HK-2 (cell line): ENCODE data around the gene LRP11.
"Not testable (repeated sequence)": the region's sequence is repeated elsewhere in the genome, so short reads cannot be mapped to it uniquely, and the experiment has no call there.

Experiments used
- DNase-seq: peaks from one replicate; pipeline ENCODE4 v3.0.0-alpha.2; 2018; ENCODE audit not compliant: unreplicated experiment

Gene LRP11

DNA sequence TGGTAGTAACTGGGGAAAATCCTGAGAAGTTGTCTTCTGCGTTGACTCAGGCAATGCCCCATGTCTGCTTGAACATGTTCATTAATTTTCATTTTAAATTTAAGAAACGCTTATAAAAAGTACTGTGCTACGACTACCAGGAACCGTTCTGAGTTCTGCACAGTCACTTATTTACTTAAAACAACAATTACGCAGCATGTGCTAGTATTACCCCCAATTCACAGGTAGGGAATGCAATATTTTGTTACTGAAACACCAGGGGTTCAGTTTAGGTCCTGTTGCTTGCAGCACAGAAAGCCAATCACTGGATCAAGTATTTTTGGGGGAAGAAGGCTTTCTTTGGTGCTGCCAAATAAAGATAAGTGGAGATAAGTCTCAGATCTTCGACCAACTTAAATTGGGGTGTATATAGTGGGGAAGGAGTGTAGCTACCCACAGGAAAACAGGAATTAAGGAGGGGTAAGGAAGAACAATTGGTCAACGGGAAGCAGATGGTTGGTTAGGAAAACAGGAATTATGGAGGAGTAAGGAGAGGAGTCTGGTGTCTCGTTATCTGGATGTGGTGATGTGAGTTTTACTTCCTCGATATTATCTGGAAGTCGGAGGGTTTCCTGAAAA, 5.2 kb upstream of the LRP11 start:
- DNase-seq: no peak

DNA sequence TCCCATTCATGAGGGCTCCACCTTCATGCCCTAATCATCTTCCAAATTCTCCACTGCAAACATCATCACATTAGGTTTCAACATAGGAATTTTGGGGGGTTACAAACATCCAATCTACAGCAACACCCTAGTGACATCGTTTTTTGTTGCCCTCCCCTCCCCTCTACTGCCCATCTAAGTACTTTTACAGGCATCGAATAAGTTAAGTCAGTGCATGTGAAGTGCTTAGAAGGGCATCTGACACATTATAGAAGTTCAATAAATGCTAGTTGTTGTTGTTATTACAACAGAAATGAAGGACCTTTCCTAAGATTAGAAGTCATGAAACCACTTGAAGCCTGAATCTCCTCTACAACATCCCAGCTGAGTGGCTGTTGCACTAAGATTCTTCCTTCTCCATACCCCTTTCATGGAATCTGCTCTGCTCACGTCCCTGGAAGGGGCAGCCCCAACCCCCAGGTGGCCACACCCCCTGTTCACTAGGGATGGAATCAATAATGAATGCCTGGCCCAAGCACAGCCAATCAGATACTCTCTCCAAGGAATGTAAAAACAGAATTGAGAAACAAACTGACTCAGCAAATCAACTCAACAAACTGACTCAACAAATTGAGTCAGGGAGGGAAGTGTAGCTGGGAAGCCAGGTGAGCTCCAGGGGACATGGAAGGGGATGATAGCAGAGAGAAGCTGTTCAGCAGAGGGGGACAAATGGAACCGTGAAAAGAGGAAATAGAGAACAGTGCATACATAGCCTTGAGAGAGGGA, 3.9 kb upstream of the LRP11 start:
- no peak for DNase-seq

DNA sequence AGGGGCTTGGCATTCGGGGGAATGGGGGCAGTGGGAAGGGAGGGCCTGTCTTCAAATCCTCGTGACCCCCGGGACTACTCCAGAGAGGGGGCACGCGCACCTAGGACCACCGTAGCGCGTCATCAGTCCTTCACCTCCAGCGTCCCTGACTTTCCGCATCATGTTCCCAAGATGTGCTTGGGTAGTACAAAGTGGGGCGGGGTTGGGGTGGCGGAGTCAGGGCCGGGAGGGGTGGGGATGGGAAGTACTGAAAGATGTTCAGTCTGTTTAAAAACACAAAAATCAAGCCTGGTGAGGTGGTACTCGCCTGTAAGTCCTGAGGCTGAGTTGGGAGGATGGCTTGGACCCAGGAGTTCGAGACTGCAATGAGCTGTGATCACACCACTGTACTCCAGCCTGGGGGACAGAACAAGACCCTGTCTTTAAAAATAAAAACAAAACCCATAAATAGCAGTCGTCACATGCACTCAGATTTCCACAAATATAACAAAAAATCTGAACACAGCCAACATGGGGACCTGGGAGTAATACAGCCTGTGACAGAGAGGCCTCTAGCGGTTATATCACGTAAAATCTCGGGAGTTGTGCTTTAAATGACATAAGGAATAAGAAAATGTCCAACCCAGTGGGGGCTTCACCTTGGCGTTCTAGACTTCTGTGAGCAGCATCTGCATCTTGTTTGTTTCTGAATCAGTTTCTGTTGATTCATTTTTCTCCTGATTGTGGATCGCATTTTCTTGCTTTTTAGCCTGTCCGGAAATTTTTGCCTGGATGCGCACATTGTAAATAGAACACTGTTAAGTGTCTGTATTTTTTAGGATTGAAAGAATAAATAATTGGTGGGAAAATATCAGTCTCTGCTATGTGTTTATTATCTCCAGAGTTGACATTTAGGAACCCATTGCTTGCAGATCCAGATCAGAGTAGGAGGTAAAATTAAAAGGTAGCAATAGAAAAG, 698 bp upstream of the LRP11 start:
- no peak for DNase-seq

DNA sequence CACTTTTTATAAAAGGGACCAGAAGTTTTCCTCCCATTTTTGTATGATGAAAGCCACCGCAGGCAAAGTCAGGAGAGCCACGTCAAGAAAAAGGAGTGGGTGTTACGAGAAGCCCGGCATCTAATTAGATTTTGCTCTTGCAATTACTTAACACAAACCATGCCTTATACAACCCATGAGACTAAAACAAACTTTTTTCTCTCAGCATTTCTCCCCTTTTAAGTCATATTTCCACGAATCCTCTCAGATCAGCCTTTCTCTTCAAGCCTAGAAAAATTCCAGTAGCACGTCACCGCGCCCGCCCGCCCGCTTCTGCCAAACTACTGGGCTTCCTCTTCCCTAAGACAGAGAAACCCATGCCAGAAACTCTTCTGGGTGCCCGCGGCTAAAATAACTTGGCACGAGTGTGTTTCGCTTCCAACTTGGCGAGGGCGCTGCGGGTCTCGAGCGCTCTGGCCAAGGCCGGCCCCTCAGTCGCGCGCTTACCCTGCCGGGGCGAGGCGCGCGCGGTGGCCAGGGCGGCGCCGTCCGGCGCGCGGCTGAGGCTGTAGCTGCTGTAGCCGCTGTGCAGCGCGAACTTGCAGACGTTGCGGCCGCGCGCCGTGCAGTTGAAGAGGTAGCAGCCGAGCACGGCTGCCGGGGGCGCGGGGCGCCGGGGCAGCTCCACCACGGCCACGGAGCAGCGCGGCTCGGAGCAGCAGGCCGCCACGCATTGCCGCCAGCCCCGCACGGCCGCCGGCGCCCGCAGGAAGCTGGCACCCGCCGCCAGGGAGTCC, 1.0 kb downstream of the LRP11 start:
- DNase-seq: peak; percentile 72

- not testable (repeated sequence) for DNase-seq
These were observed 1.8 kb downstream of the LRP11 start for GRCh38 chr6:149862424-149862738.

- DNase-seq: no peak
These were observed 2.3 kb downstream of the LRP11 start for GRCh38 chr6:149861603-149862423.

DNA sequence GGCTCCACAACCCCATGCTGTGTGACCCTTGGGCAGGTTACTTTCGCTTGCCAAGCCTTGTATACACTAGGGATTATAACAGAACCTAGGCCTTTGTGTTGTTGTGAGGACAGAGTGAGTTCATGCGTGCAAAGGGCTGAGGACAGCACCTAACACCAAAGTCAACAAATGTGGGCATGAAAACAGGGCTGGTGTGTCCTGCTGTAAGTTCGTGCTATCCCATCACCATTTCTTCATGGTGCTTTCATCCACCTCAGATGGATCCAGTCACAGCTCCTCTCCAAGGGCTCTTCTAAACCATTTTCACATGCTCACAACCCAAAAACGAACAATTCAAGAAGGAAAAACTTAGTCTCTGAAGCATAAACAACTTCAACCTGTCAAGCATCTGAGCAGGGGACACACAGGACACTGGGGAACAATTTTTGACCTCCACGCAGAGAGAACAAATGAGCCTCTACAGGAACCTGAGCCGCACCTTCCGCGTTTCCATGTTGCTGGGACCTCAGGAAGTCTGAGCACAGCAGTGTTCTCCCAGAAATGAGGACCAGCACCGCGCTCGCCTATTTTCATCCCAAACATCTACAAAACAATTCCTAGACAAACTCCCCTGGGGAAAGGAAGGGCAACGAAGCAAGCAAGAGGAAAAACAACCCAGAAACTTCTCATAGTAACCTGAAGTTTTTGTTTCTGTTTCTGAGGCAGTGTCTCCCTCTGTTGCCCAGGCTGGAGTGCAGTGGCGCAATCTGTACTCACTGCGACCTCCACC, 3.1 kb downstream of the LRP11 start:
- DNase-seq: no peak

GRCh38 chr6:149860513-149860833, 3.7 kb downstream of the LRP11 start:
- DNase-seq: no peak

DNA sequence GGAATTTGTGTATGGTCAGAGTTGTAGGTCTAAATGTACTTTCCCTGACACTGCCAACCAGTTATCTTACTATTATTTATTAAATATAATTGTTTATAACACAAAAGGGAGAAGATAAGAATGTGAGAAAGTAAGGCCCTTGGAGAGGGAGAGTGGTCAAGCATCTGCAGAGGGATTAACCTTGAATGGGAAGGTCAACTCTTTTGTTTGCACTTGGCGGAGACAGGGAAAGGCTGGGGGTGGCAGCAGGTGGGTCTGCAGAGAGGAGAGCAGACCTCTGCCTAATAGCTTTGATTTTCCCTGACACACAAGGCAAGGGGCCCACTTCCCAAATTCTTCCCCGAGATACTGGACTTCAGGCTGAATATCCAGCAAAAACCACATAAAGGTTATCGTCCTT, 4.2 kb downstream of the LRP11 start:
- no peak for DNase-seq

DNA sequence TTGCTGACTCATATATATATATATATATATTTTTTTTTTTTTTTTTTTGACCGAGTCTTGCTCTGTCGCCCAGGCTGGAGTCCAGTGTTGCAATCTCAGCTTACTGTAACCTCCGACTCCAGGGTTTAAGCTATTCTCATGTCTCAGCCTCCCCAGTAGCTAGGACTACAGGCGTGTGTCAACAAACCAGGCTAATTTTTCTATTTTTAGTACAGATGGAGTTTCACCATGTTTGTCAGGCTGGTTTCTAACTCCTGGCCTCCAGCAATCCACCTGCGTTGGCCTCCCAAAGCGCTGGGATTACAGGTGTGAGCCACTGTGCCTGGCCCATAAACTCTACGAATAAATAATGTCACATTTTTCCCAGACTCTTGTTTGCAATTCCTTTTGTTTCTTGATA, 4.8 kb downstream of the LRP11 start:
- no peak for DNase-seq

DNA sequence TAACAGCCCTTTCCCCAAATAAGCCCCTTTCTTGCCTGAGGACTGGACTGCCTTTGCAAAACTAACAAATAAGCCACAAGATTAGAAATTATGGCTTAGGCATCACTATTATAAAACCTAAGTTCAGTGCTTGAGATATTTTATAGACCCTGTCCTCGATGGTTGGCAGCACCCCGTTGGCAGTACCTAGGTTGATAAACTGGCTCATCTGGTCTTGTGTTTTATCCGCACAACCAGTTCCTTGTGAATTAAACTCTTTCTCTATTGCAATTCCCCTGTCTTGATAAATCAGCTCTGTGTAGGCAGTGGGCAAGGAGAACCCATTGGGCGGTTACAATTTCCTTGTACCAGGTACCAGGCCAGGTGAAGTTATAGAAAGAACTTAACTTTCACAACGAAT, 6.6 kb downstream of the LRP11 start:
- no peak for DNase-seq

DNA sequence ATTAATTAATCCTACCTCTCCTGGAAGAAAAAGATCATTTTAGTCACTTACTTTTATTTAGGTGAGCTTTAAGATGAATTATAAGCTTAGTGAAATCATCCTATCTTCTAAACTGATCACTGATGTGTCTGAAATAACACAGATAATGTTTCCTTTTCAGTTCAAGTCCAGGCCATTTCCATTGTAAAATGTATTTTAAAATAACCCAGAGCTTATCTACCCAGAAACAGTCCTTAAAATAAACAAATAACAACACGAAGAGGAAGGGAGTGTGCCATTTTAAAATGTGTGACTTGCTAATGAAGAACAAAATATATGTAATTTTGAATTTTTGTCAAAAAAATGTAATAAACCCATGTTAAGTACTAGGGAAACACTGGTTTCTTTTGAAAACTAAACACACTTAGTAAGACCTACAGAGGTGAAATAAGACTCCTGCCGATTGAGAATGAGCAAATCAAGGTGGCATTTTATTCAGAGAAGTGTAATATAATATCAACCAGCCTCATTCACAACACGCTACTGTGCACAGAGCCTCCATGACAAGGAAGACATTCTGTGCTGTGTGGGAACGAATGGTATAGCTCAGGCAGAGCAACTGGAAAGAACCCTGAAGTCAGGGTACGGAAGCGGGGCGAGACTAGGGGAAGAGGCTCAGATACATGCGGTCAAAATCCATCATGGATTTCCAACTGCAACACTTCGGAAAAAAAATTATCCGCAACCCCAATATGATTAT, 7.7 kb downstream of the LRP11 start:
- no peak for DNase-seq

GRCh38 chr6:149855741-149856140, 8.4 kb downstream of the LRP11 start:
- no peak for DNase-seq

- DNase-seq: no peak
These were observed 9.0 kb downstream of the LRP11 start for GRCh38 chr6:149855040-149855654.

DNA sequence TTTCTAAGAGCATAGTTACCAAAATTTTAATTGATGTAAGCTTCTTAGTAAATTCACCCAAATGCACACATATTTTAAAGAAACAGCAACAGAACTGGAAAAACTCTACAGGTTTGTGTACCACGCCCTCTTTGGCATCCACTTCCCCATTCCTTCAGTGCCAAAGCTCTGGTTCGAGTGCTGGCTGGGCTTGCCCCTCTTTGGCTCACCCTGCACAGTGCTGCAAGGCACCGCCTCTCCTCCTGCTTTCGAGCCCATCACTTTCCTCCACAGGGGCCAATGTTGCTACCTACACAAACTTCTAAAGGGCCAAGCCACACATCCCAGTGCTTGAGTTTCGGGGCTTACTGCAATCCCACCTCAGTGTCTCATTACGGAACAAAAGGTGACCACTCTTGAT, 9.6 kb downstream of the LRP11 start:
- no peak for DNase-seq

DNA sequence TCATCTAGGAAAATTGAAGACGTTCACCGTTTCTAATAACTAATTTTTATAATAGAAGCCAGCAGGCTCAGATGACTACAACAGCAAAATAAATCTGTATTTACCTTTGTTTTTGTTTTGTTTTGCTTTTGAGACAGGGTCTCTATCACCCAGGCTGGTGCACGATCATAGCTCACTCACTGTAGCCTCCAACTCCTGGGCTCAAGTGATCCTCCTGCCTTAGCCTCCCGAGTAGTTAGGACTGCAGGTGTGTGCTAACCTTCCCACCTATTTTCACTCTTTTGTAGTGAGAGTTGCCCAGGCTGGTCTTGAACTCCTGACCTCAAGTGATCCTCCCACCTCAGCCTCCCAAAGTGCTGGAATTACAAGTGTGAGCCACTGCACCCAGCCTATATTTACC, 10.1 kb downstream of the LRP11 start:
- not testable (repeated sequence) for DNase-seq

GRCh38 chr6:149852881-149853280, 11.3 kb downstream of the LRP11 start:
- no peak for DNase-seq

DNA sequence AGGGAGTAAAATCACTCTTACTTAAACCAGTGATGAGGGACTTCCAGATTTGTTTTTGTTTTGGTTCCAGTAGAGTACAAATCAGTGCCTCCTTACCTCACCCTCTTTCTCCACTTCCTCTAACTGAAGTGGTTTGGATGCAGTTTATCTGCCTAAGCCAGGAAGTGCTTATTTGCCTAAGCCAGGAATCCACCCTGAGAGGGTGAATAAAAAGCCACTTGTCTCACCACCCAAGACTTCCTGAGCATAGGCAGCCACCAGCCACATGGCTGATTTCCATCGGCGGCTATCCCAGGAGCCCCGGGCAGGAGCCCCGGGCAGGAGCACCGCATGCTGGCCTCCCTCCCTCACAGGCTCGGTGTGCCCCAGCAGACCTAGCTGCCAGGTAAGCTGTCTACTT, 12.0 kb downstream of the LRP11 start:
- no peak for DNase-seq

DNA sequence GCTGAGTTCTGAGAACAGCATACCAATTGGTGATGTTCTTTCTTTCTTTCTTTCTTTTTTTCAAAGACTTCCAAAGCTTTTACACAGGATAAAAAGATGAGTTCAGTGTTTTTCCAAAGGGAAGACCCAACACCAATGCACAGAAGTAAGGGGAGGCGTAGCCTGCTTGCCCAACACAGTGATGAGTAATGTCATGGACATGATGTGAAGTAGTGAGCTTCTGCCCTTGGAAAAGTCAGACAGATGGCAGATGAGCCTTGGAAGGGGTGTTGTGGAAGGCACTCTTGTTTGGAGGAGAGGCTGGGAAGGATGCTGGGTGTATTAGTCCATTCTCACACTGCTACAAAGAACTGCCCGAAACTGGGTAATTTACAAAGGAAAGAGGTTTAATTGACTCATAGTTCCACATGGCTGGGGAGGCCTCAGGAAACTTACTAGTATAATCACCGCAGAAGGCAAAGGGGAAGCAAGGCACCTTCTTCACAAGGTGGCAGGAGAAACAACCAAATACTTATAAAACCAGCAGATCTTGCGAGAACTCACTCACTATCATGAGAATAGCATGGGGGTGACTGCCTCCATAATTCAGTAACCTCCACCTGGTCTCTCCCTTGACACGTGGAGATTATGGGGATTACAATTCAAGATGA, 12.6 kb downstream of the LRP11 start:
- no peak for DNase-seq
